Neural crest cell (in vitro differentiated cells): ENCODE measurements around the gene NSMF. TPM values are rescaled to one million over a fixed set of nuclear protein-coding genes. Genes with fewer than 3 reads are reported as not detected.
A peak's percentile ranks its signal among the peaks of the same experiment; 100 is the strongest.
"Not testable (repeated sequence)": the region's sequence is repeated elsewhere in the genome, so short reads cannot be mapped to it uniquely, and the experiment has no call there.

Source experiments
- DNase-seq: peaks from one replicate; pipeline ENCODE4 v3.0.0; 2021; ENCODE audit warnings: low read depth, mixed read lengths, low spot score
- H3K27ac Mint-ChIP-seq: one replicate; pipeline ENCODE4 v1.8.0; 2021; ENCODE audit warnings: mild to moderate bottlenecking, mixed read lengths; ENCODE audit not compliant: unreplicated experiment
- H3K27me3 Mint-ChIP-seq: 2 replicates; pipeline ENCODE4 v1.8.0; 2021; ENCODE audit warnings: low read depth, mild to moderate bottlenecking, mixed read lengths
- H3K36me3 Mint-ChIP-seq: 2 replicates; pipeline ENCODE4 v1.8.0; 2021; ENCODE audit warnings: low read depth, mild to moderate bottlenecking, mixed read lengths
- H3K4me1 Mint-ChIP-seq: 2 replicates; pipeline ENCODE4 v1.8.0; 2021; ENCODE audit warnings: mixed read lengths
- H3K4me3 Mint-ChIP-seq: one replicate; pipeline ENCODE4 v1.8.0; 2021; ENCODE audit warnings: mild to moderate bottlenecking, mixed read lengths
- H3K9me3 Mint-ChIP-seq: 2 replicates; pipeline ENCODE4 v1.8.0; 2021; ENCODE audit warnings: mixed read lengths
- total RNA-seq: library from RNA; stranded (reverse); gene quantifications from 2 replicates; pipeline ENCODE4 v1.2.1, GENCODE V29; 2021
- TF ChIP-seq, protein P1 (sequence below): fragments of 200-600 bp; sonication (generic); conservative IDR thresholded peaks from 2 replicates; pipeline ENCODE4 v1.5.0; 2021; ENCODE audit warnings: antibody characterized with exemption, mild to moderate bottlenecking

NSMF gene
- total RNA-seq, 1 donor from 2014 or later, result 64.4 TPM

DNA sequence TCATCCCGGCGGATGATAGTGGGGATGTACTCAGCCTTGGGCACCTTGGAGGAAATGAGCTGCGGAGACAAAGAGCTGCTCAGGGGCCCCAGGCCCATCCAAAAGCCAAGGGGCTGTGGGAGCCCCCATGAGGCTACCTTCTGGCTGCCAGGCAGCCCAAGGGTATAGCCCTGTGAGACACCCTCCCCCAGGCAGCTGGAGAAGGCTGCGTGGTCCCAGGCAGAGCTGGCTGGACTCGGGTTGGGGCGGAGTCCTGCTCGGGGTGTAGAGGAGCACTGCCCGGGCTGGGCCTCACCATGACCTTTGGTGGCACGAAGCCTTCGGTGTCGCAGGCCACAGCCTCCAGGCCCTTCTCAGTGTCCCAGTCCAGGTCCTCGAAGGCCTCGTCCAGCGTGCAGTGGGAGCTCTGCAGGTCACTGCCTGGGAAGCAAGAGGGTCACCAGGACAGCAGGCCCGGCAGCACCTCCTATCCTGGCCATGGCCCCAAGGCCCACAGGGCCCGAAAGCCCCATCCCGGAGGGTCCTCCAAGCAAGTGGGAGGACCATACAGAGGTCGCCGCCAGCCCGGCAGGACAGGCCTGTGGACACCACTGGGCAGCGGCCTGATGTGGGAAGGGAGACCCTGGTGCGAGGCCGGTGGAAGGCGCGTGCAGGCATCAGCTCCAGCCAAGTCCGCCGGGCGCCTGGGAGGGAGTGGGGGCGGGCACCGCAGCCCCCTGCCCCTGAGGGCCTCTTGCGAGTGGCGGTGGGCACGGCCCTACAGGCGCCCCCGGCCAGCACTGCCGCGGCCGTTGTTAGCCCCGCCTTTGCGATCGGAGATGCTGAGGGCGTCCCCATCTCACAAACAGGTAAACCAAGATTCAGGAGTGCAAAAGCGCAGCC lies 6.1 kb downstream of the NSMF start:
- Mint-ChIP-seq H3K4me3 (peak overlapping the region; percentile 90), H3K27me3 (peaks cover 3% of the 10 kb centered on the region), H3K36me3 (no peaks in the 10 kb centered on the region), H3K4me1 (peaks cover 4% of the 10 kb centered on the region), H3K27ac (no peak overlapping the region), H3K9me3 (no peaks in the 10 kb centered on the region)
- no peak for DNase-seq
- TF ChIP-seq, protein P1, sequence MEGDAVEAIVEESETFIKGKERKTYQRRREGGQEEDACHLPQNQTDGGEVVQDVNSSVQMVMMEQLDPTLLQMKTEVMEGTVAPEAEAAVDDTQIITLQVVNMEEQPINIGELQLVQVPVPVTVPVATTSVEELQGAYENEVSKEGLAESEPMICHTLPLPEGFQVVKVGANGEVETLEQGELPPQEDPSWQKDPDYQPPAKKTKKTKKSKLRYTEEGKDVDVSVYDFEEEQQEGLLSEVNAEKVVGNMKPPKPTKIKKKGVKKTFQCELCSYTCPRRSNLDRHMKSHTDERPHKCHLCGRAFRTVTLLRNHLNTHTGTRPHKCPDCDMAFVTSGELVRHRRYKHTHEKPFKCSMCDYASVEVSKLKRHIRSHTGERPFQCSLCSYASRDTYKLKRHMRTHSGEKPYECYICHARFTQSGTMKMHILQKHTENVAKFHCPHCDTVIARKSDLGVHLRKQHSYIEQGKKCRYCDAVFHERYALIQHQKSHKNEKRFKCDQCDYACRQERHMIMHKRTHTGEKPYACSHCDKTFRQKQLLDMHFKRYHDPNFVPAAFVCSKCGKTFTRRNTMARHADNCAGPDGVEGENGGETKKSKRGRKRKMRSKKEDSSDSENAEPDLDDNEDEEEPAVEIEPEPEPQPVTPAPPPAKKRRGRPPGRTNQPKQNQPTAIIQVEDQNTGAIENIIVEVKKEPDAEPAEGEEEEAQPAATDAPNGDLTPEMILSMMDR, result no peak

DNA sequence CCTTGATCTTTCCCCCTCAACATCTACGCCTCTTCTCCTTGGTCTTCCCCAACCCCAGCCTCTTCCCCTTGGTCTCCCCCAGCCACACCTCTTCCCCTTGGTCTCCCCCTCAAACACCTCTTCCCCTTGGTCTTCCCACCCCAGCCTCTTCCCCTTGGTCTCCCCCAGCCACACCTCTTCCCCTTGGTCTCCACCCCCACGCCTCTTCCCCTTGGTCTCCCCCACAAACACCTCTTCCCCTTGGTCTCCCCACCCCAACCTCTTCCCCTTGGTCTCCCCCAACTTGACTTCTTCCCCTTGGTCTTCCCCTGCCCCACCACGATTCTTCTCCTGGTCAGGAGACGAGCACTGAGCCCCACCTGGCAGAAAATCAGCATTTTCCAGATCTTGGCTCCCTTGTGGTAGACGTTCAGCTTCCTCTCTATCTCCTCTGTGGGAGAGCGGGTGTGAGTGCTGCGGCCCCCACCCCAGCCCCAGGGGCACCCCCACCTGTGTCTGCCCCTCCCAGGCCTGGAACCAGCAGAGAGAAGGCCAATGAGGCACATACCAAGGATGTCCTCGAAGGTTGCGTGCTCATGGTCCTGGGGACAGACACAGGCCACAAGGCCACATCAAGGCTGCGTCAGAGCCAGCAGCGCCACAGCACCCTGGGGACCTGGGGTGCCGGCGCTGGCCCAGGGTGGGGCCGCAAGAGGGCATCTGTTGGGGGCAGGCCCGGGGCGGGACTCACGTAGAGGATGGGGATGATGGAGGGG lies 7.0 kb downstream of the NSMF start:
- peaks cover 3% of the 10 kb centered on the region for H3K27me3 Mint-ChIP-seq
- H3K27ac Mint-ChIP-seq, result no peak overlapping the region
- peaks cover 6% of the 10 kb centered on the region for H3K4me1 Mint-ChIP-seq
- TF ChIP-seq, protein P1, result no peak
- no peak for DNase-seq
- H3K9me3 Mint-ChIP-seq, result no peaks in the 10 kb centered on the region
- H3K4me3 Mint-ChIP-seq, result no peak overlapping the region
- no peaks in the 10 kb centered on the region for H3K36me3 Mint-ChIP-seq

DNA sequence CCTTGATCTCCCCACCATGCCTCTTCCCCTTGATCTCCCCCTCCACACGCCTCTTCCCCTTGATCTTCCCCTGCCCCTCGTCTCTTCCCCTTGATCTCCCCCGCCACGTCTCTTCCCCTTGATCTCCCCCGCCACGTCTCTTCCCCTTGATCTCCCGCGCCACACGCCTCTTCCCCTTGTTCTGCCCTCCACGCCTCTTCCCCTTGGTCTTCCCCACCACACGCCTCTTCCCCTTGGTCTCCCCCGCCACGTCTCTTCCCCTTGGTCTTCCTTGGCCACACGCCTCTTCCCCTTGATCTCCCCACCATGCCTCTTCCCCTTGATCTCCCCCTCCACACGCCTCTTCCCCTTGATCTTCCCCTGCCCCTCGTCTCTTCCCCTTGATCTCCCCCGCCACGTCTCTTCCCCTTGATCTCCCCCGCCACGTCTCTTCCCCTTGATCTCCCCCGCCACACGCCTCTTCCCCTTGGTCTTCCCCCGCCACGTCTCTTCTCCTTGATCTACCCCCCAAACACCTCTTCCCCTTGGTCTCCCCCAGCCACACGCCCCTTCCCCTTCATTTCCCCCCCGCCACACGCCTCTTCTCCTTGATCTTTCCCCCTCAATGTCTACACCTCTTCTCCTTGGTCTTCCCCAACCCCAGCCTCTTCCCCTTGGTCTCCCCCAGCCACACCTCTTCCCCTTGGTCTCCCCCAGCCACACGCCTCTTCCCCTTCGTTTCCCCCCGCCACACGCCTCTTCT lies 7.7 kb downstream of the NSMF start:
- not testable (repeated sequence) for H3K36me3 Mint-ChIP-seq, H3K27ac Mint-ChIP-seq, H3K4me3 Mint-ChIP-seq, H3K9me3 Mint-ChIP-seq, H3K27me3 Mint-ChIP-seq, DNase-seq, H3K4me1 Mint-ChIP-seq

DNA sequence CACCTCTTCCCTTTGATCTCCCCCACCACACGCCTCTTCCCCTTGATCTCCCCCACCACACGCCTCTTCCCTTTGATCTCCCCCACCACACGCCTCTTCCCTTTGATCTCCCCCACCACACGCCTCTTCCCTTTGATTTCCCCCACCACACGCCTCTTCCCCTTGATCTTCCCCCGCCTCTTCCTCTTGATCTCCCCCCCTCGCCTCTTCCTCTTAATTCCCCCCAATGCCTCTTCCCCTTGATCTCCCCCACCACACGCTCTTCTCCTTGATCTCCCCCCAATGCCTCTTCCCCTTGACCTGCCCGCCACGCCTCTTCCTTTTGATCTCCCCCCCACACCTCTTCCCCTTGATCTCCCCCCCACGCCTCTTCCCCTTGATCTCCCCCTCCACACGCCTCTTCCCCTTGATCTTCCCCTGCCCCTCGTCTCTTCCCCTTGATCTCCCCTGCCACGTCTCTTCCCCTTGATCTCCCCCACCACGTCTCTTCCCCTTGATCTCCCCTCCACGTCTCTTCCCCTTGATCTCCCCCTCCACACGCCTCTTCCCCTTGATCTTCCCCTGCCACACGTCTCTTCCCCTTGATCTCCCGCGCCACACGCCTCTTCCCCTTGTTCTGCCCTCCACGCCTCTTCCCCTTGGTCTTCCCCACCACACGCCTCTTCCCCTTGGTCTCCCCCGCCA lies 8.5 kb downstream of the NSMF start:
- not testable (repeated sequence) for DNase-seq, H3K36me3 Mint-ChIP-seq, H3K4me1 Mint-ChIP-seq, H3K9me3 Mint-ChIP-seq, H3K4me3 Mint-ChIP-seq, H3K27me3 Mint-ChIP-seq, H3K27ac Mint-ChIP-seq

DNA sequence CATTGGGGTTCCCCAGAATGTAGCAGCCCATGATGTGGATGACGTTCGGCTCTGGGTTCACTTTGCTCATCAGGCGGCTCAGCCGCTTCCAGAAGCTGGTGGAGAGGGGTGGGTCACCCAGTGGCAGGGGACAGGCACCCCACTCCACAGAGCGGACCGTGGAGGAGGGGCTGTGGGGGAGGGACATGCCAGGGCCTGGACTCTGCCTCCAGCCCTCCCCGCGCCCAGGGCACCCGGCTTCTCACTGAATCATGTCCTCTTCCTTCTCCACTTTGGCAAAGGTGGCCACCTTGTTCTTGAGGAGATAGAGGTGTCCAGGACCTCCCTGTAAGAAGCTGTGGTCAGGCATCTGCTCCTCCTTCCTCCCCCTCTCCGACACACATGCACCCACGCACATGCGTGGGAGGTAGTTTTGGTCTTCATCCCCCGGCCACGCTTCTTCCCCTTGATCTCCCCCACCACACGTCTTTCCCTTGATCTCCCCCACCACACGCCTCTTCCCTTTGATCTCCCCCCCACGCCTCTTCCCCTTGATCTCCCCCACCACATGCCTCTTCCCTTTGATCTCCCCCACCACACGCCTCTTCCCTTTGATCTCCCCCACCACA lies 9.1 kb downstream of the NSMF start:
- H3K4me3 Mint-ChIP-seq, result no peak overlapping the region
- no peak for DNase-seq
- H3K36me3 Mint-ChIP-seq, result no peaks in the 10 kb centered on the region
- no peaks in the 10 kb centered on the region for H3K9me3 Mint-ChIP-seq
- peaks cover 6% of the 10 kb centered on the region for H3K27me3 Mint-ChIP-seq
- H3K4me1 Mint-ChIP-seq, result peaks cover 14% of the 10 kb centered on the region
- TF ChIP-seq, protein P1, result no peak
- no peak overlapping the region for H3K27ac Mint-ChIP-seq
